Prostate gland (tissue), 2 donors: ENCODE data around the gene IL1RAPL1.

ENCODE experiments used
- CTCF ChIP-seq, 4 experiments: fragments of 200-600 bp in 2 of 4; fragments of 450-650 bp in 2 of 4; sonication (generic) in 2 of 4; IDR thresholded peaks; 1 replicate in 3 of 4; 2 replicates in 1 of 4; pipeline ENCODE4 v1.5.1; 2016 to 2019; ENCODE audit warnings: antibody characterized with exemption in 4 of 4, mild to moderate bottlenecking in 2 of 4, moderate library complexity in 2 of 4
- POLR2A ChIP-seq: fragments of 450-650 bp; IDR thresholded peaks from one replicate; pipeline ENCODE4 v1.6.1; 2016; ENCODE audit warnings: antibody characterized with exemption, mild to moderate bottlenecking

- no peak for TF ChIP-seq CTCF (IDR thresholded peaks at IDR 0.05)
- TF ChIP-seq POLR2A, result no peak
Observed at GRCh38 chrX:29215251-29215650, 628.0 kb downstream of the IL1RAPL1 start.
